Measurements from ENCODE around the gene MED27. TPM values are rescaled to one million over a fixed set of nuclear protein-coding genes. Genes with fewer than 3 reads are reported as not detected.

Gene MED27
- total RNA-seq, 1 donor from 2014 or later = 45.0 TPM

- TF ChIP-seq CTCF (IDR thresholded peaks at IDR 0.05; ENCODE audit: partially characterized antibody, unreplicated experiment) = no peak
- Mint-ChIP-seq H3K9me3 (ENCODE audit: unreplicated experiment) (peaks cover 2% of the 10 kb centered on the region), H3K4me3 (ENCODE audit: unreplicated experiment) (no peak overlapping the region), H3K4me1 (ENCODE audit: low read depth, unreplicated experiment) (peaks cover 58% of the 10 kb centered on the region), H3K27me3 (ENCODE audit: unreplicated experiment) (no peaks in the 10 kb centered on the region), H3K27ac (ENCODE audit: unreplicated experiment) (no peak overlapping the region), H3K36me3 (ENCODE audit: unreplicated experiment) (no peaks in the 10 kb centered on the region)
- no peak for DNase-seq
Observed at GRCh38 chr9:132016456-132016855, 63.2 kb downstream of the MED27 start.

DNA sequence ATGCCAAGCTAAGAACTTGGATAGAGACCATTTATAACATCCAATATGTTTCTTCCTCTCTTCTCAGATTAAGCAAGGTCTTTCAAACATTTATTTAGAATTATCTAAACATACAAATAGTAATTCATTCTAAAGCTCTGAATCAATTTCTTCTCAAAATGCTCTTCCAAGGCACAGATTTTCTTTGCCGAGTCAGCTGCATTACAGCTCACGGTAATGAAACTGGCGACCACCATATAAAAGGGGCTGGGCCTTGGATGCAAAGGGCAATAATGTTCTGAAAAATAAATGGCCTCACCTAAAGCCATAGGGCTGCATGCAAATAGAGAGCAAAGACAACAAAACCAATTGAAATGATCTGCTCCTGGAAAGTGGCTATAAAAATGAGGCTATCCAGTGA, 63.8 kb downstream of the MED27 start:
- Mint-ChIP-seq H3K4me1 (ENCODE audit: low read depth, unreplicated experiment) (peaks cover 53% of the 10 kb centered on the region), H3K36me3 (ENCODE audit: unreplicated experiment) (no peaks in the 10 kb centered on the region), H3K27ac (ENCODE audit: unreplicated experiment) (no peak overlapping the region), H3K27me3 (ENCODE audit: unreplicated experiment) (no peaks in the 10 kb centered on the region), H3K9me3 (ENCODE audit: unreplicated experiment) (no peaks in the 10 kb centered on the region), H3K4me3 (ENCODE audit: unreplicated experiment) (no peak overlapping the region)
- TF ChIP-seq CTCF (IDR thresholded peaks at IDR 0.05; ENCODE audit: partially characterized antibody, unreplicated experiment) = no peak
- DNase-seq = no peak

- no peak for DNase-seq
- TF ChIP-seq CTCF (IDR thresholded peaks at IDR 0.05; ENCODE audit: partially characterized antibody, unreplicated experiment) = no peak
- Mint-ChIP-seq H3K36me3 (ENCODE audit: unreplicated experiment) (no peaks in the 10 kb centered on the region), H3K27me3 (ENCODE audit: unreplicated experiment) (no peaks in the 10 kb centered on the region), H3K27ac (ENCODE audit: unreplicated experiment) (peak overlapping the region; percentile 69), H3K4me3 (ENCODE audit: unreplicated experiment) (no peak overlapping the region), H3K9me3 (ENCODE audit: unreplicated experiment) (no peaks in the 10 kb centered on the region), H3K4me1 (ENCODE audit: low read depth, unreplicated experiment) (peaks cover 41% of the 10 kb centered on the region)
Observed at GRCh38 chr9:132014218-132014805, 65.4 kb downstream of the MED27 start.

DNA sequence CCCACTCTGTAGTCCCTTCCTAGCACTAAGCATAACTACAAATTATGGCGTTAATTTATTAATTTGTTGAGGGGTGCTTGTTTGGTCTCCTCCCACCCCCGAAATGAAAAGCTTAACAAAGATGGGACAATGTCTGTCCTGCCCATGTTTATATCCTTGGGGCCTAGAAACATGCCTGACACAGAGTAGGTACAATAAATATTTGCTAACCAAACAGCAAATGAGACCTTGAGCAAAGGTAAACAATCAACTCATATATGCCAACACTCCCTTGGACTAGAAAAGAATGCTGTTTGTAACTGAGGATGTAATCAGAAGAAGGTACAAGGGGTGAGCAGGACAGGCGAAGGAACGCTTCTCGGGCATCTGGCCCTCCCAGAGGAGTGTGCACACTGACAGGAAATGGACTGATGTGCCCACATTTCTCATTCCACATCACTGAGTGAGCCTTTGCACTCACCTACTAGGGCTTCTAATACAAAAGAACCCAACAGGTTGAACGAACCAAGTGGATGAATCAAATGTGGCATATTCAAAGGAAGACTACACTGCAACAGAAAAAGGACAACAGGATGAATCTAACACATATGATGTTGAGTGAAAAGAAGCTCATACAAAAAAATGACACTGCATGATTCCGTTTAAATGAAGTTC, 66.8 kb downstream of the MED27 start:
- no peaks in the 10 kb centered on the region for H3K9me3 Mint-ChIP-seq (ENCODE audit: unreplicated experiment)
- H3K27me3 Mint-ChIP-seq (ENCODE audit: unreplicated experiment) = no peaks in the 10 kb centered on the region
- peaks cover 40% of the 10 kb centered on the region for H3K4me1 Mint-ChIP-seq (ENCODE audit: low read depth, unreplicated experiment)
- no peak for TF ChIP-seq CTCF (IDR thresholded peaks at IDR 0.05; ENCODE audit: partially characterized antibody, unreplicated experiment)
- no peaks in the 10 kb centered on the region for H3K36me3 Mint-ChIP-seq (ENCODE audit: unreplicated experiment)
- H3K4me3 Mint-ChIP-seq (ENCODE audit: unreplicated experiment) = no peak overlapping the region
- DNase-seq = no peak
- H3K27ac Mint-ChIP-seq (ENCODE audit: unreplicated experiment) = no peak overlapping the region

DNA sequence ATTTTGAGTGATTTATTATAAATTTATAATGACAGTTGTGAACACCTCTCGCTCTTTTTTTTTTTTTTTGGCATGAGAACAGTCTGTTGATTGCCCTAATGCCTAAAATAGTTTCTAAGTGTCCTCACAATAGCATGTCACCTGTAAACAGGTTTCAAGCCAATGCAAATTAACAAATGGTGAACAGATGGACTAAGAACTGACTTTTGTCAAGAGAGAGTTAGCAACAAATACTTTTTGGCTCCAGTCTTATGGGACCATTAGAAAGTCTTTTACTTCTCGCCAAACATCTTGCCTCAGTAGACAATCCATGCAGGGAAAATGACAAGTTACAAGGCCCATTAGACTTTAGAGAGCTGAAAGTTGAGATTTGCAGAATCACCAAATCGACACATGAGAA, 67.8 kb downstream of the MED27 start:
- no peak for DNase-seq
- peaks cover 3% of the 10 kb centered on the region for H3K9me3 Mint-ChIP-seq (ENCODE audit: unreplicated experiment)
- TF ChIP-seq CTCF (IDR thresholded peaks at IDR 0.05; ENCODE audit: partially characterized antibody, unreplicated experiment) = no peak
- no peak overlapping the region for H3K27ac Mint-ChIP-seq (ENCODE audit: unreplicated experiment)
- H3K4me3 Mint-ChIP-seq (ENCODE audit: unreplicated experiment) = no peak overlapping the region
- peaks cover 2% of the 10 kb centered on the region for H3K27me3 Mint-ChIP-seq (ENCODE audit: unreplicated experiment)
- H3K4me1 Mint-ChIP-seq (ENCODE audit: low read depth, unreplicated experiment) = peaks cover 45% of the 10 kb centered on the region
- H3K36me3 Mint-ChIP-seq (ENCODE audit: unreplicated experiment) = no peaks in the 10 kb centered on the region

Measured in glutamatergic neuron (in vitro differentiated cells).